T-helper 2 cell treated with Interferon-gamma antibody and Interleukin-4, amounts not matched to agents 100 ng/mL and 5 ng/mL, for 36 hours (primary cell): ENCODE data around the gene FIG4. TPM values are rescaled to one million over a fixed set of nuclear protein-coding genes. Genes with fewer than 3 reads are reported as not detected.
"Not testable (repeated sequence)": the region's sequence is repeated elsewhere in the genome, so short reads cannot be mapped to it uniquely, and the experiment has no call there.

Experiments used
- intact Hi-C: fragments of 100-400 bp; cut with micrococcal nuclease; formaldehyde crosslinking; loops from one replicate; pipeline ENCODE4 v1.15.1; 2023
- total RNA-seq: library from RNA; stranded (reverse); gene quantifications from 2 replicates; pipeline ENCODE4 v1.2.3, GENCODE V29; 2022

Gene FIG4
- total RNA-seq, 1 donor from 2014 or later = 9.1 TPM

DNA sequence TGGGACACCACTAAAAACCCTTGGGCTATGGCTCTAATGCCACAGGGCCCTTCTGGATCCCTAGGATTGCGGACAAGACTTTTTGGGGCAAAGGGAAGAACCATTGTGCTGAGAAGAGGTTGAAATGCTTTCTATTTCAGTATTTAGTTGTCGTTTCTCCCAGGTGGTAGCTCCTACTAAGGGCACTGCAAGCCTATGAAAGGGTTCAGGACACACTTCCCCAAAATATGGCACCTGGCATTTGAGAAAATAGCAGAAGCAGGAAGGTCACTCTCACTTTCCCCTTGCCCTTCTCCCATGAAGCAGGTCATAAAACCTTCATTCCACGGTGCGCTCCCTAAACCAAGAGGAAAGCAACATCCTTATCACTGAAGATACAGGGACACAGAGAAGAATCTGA lies 161.6 kb downstream of the FIG4 start:
- intact Hi-C loops = no loop called here

GRCh38 chr6:109853426-109853825 lies 162.3 kb downstream of the FIG4 start:
- intact Hi-C loops = no loop called here

GRCh38 chr6:109853951-109854350 lies 162.9 kb downstream of the FIG4 start:
- intact Hi-C loops = no loop called here

- intact Hi-C loops = no loop called here
These were observed 163.6 kb downstream of the FIG4 start for GRCh38 chr6:109854541-109855308.

DNA sequence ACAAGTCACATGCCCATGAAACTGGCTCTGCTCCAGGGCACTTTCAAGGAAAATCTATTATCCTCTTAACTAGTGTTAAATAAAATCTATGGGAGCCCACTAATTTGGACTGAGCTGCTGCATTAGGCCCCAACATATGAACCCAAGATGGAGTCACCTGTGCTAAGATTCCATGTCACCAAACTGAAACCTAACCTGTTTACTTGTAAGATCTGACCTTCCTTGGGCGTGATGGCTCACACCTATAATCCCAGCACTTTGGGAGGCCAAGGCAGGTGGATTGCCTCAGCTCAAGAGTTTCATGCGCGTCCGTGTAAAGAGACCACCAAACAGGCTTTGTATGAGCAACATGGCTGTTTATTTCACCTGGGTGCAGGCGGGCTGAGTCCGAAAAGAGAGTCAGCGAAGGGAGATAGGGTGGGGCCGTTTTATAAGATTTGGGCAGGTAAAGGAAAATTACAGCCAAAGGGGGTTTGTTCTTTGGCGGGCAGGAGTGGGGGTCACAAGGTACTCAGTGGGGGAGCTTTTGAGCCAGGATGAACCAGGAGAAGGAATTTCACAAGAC lies 164.5 kb downstream of the FIG4 start:
- intact Hi-C loops = not testable (repeated sequence)

GRCh38 chr6:109861946-109862345 lies 170.8 kb downstream of the FIG4 start:
- intact Hi-C loops = no loop called here

- intact Hi-C loops = no loop called here
These were observed 173.0 kb downstream of the FIG4 start for GRCh38 chr6:109864050-109864449.

DNA sequence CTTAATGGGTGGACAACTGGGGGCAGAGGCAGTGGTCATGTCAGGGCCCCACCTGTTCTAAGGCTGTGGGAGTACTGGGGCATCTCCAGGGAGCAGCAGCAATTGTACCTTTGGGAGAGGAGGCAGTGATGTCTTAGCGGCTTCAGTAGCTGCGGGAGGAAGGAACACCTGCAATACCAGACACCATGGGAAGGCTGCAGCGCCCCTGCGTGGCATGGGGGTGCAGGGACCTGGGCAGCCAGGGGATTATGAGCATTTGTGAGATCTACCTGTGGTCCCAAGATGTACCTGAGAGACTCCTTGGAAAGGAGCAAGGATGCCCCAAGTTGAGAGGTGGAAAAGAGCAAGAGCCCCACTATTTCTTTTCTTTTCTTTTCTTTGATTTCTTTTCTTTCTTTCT lies 174.9 kb downstream of the FIG4 start:
- intact Hi-C loops = no loop called here

- intact Hi-C loops = no loop called here
These were observed 176.2 kb downstream of the FIG4 start for GRCh38 chr6:109867009-109867969.

DNA sequence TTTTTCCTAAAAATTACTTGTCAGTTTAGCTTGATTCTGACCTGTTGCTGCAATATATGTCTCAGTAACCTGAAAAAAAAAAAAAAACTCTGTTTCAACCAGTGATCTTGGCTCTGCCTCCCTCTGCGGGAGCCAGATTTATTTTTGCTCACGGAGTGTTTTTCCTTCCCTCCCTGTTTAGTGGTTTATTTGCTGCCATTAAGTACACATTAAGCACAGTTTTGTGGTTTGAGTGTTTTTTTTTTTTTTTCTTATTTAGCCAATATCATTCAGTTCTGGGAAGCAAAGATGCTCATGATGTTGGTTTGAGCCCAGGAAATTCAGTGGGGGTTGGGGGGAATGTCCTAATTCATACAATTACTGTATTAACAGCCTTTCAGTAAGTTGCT lies 176.9 kb downstream of the FIG4 start:
- intact Hi-C loops = no loop called here

DNA sequence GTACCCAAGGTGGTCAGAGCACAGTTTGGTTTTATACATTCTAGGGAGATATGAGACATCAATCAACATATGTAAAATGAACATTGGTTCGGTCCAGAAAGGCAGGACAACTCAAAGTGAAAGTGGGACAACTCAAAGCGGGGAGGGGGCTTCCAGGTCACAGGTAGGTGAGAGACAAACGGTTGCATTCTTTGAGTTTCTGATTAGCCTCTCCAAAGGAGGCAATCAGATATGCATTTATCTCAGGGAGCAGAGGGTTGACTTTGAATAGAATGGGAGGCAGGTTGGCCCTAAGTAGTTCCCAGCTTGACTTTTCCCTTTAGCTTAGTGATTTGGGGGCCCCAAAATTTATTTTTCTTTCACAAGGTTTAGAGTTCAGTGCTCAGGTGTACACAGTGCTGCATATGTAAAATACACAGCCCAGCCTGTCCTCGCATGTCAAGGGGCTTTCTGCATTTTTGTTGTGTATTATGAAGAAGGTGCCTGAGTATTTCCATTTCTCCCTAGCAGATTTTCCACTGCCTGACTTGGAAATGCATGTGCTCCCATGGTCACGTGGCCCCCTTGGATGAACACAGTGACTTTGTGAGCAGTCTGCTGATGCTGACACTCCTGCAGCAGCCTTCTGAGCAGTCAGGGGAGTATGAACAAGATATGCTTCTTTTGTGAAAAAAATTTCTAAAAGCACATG lies 178.4 kb downstream of the FIG4 start:
- intact Hi-C loops = not testable (repeated sequence)

GRCh38 chr6:109870089-109870410 lies 179.0 kb downstream of the FIG4 start:
- intact Hi-C loops = no loop called here

DNA sequence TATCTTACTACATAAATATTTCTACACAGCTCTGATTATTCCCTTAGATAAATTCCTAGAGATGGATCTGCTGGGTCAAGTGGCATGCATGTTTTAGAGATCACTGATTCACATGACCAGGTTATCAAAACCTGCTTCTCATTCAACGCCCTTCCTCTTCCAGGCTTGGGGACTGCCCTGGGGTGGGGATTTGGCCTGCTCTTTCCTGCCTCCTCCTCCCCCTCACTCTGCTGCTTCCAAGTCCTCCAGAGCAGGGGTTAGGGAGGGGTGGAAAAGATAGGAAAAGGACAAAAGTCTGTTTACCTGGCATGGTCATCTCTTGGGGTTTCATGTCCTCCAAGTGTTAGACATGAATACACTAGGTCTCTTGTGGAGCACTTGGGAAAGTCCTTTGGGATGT lies 181.5 kb downstream of the FIG4 start:
- intact Hi-C loops = no loop called here

GRCh38 chr6:109872968-109873545 lies 182.0 kb downstream of the FIG4 start:
- intact Hi-C loops = no loop called here

DNA sequence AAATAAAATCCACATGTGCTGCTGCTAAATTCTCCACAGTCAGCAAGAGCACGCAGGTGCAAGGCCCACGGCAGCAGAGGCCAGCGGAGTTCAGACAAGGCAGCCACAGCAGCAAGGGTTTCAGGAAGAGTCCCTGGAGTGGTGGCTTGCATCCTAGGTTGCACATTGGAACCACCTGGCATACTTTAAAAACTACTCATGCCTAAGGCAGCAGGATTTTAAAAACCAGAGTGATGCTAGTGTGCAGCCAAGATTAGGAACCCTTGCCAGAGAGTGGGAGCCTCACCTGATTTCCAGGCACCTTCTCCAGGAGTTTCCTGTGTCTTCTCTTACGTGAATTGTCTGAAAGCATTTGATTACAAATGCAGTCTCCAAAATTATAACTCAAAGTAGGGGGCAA lies 183.0 kb downstream of the FIG4 start:
- intact Hi-C loops = no loop called here

DNA sequence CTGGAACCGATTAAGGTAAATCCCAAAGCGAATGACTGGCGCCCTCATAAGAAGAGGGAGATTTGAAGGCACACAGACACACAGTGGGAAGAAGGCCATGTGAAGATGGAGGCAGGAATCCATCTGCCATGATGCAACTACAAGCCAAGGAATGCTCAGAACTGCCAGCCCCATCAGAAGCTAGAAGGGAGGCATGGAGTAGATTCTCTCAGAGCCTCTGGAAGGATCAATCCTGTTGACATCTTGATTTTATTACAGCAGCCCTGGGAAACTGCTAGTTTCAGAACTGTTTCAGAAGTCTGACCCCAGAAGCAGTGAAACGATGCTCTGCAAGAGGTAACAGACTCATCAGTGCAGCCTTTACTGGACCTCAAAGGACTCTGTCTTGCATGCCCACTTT lies 183.5 kb downstream of the FIG4 start:
- intact Hi-C loops = no loop called here

Other genes with a start within 250 kb of the FIG4 start
- gene MICAL1, start 235.5 kb upstream of the FIG4 start, total RNA-seq = 84.6 and 84.9 TPM in 2 replicates
- 25.0 and 25.5 TPM in 2 replicates for gene ZBTB24, start 208.1 kb upstream of the FIG4 start, total RNA-seq
- gene AK9, start 94 bp upstream of the FIG4 start, total RNA-seq = 4.2 and 5.0 TPM in 2 replicates